T-helper 1 cell (primary cell): ENCODE measurements around the gene MYCN.

ENCODE experiments used
- DNase-seq, 5 donors: peaks; one replicate each; pipeline ENCODE4 v3.0.0-alpha.2; 2012 to 2020

MYCN gene

DNA sequence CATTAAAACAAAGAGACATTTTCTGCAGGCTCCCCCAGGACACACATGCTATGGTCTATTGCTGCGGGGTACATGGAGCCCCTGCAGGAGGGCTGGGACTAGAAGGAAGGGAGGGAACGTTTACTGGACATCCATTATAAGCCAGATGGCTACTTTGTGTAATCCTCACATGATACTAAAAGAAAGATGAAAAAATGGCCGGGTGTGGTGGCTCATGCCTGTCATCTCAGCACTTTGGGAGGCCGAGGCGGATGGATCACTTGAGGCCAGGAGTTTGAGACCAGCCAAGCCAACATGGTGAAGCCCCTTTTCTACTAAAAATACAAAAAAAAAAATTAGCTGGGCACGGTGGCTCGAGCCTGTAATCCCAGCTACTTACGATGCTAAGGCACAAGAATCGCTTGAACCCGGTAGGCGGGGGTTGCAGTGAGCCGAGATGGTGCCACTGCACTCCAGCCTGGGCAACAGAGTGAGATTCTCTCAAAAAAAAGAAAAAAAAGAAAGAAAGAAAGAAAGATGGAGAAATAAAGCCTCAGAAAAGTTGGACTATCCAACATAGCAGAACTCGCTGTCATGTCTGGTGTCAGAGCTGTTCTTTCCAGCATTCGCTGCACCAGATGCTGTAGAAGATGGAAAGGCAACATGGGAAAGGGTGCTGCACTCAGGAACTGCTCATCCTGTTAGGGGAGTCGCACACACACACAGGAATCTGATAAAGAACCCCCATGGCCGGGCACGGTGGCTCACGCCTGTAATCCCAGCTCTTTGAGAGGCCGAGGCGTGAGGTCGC, 7.8 kb upstream of the MYCN start:
- no peak for DNase-seq

DNA sequence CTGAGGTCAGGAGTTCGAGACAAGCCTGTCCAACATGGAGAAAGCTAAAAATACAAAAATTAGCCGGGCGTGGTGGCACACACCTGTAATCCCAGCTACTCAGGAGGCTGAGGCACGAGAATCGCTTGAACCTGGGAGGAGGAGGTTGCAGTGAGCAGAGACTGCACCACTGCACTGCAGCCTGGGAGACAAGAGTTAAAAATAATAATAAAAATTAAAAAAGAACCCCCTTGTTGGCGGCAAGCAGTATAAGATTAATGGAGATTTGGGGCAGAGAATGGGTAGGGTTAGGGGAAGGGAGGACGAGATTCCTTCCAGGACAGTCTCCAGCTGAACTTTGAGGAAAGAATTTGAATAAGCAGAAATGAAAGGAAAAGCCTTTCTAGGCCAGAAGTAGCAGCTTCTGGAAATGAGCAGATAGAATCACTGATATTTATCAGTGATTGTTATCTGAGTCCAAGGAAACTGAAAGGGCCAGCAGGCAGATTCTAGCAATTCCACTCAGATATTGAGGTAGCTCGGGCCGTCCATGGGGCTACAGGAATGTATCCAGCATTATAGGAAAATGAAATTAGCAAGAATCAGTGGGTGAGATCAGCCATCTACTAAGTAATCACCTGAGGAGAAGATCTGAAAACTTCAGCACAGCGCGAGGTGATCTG, 7.0 kb upstream of the MYCN start:
- DNase-seq = no peak

DNA sequence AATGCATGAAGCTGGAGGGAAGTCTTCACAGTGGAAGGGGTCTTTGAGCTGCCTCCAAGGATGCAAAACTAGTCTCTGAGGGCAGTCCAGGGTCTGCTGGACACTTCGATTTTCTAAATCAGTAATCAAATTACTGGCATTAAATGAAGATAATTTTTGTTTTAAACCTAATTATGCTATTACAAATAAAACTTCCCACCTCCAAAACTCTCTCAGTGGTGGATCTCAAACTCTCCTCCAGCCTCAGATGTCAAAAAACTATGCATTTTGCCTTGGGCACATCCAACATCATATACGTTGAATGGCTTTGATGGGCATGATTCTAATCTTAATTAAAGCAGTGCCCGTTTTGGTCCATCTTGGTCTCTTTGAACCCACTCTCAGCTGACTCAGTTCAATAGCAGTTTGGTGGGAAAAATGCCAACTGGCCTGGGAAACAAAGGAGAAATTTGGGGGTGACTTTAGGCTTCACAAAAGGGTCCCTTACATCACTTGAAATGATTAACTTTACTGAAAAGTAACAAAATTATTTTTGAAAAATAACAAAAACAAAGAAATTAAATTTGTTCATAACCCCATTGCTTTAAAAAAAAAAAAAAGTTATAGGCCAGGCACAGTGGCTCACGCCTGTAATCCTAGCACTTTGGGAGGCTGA, 5.9 kb upstream of the MYCN start:
- DNase-seq = no peak

DNA sequence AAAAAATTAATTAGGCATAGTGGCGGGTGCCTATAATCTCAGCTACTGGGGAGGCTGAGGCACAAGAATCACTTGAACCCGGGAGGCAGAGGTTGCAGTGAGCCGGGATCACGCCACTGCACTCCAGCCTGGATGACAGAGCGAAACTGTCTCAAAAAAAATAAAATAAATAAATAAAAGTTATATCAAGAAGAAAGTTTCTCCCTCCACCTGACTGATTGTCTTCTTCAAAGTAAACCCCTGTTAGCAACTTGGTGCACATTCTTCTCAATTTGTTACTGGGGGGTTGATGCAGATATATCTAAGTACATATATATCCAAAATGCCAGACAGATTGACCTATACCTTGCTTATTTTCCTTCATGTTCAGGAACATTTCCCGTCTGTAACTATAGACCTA, 5.2 kb upstream of the MYCN start:
- DNase-seq = no peak

DNA sequence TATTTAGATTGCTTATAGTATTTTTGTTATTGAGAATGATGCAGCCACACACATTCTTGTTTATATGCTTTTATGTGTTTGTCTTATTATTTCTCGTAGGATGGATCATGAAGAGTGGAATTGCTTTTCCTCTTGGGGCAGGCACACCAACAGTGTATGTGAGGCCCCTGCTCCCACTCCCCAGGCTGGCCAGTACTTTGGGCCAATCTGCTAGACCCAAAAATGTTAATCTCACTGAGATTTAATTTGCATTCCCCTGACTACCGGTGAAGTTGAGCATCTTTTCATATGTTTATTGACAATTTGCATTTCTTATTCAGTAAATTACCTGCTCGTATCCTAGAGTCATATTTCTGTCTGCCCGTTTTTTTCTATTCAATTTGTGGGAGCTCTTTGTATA, 4.7 kb upstream of the MYCN start:
- DNase-seq = no peak

DNA sequence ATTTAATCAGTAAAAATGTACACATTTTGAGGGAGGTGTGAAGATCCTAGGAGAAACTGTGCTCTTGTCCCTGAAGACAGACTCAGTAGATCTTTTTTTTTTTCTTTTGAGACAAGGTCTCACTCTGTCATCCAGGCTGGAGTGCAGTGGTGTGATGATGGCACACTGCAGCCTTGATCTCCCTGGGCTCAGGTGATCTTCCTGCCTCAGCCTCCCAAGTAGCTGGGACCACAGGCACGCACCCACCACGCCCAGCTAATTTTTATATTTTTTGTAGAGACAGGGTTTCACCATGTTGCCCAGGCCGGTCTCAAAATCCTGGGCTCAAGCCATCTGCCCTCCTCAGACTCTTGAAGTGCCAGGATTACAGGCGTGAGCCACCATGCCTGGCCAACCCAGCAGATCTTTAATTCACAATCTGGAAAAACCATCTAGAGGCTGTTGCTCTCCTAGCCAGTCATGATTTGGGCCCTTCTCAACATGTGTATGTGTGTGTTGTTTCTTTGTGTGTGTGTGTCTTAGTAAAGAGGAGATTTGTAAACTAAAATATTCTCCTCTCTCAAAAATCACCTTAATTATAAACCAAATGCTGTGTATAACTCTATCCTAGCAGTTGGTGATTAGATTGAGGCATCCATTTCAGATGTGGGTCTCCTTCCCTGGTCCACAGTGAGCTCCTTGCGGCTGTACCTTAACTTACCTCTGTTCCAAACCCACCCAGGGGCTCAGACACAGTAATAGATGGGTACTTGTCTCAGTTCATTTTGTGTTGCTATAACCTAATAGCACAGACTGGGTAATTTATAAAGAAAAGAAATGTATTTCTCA, 3.9 kb upstream of the MYCN start:
- DNase-seq = no peak

DNA sequence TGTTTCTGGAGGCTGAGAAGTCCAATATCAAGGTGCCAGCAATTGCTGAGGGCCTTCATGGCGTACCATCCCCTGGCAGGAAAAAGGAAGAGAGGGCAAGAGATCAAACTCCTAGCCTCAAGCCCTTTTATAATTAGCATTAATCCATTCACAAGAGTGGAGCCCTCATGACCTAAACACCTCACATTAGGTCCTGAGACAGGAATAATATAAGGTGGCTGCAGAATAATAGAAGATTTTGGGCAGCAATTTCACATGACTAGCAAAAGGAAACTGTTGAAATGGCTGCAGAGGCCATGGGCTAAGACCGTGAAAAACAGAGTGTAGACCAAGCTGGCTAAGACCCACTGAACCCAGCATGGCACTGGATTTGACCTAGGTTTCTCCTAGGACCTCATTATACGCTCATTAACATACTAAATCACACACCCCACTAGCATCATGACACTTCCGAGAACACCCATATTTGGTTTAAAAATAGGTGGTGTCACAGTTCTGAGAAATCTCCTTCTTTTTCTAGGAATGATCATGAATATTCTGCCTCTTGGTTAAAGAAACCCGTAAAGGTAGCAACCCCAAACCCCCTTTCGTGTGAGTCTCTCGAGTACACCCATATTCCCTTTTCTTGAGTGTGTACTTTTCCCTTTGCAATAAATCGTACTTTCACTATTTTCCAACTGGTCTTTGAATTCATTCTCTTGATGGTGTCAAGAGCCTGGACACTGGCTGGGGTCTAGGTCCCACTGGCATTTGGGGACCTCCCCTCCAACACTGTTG, 3.1 kb upstream of the MYCN start:
- no peak for DNase-seq

DNA sequence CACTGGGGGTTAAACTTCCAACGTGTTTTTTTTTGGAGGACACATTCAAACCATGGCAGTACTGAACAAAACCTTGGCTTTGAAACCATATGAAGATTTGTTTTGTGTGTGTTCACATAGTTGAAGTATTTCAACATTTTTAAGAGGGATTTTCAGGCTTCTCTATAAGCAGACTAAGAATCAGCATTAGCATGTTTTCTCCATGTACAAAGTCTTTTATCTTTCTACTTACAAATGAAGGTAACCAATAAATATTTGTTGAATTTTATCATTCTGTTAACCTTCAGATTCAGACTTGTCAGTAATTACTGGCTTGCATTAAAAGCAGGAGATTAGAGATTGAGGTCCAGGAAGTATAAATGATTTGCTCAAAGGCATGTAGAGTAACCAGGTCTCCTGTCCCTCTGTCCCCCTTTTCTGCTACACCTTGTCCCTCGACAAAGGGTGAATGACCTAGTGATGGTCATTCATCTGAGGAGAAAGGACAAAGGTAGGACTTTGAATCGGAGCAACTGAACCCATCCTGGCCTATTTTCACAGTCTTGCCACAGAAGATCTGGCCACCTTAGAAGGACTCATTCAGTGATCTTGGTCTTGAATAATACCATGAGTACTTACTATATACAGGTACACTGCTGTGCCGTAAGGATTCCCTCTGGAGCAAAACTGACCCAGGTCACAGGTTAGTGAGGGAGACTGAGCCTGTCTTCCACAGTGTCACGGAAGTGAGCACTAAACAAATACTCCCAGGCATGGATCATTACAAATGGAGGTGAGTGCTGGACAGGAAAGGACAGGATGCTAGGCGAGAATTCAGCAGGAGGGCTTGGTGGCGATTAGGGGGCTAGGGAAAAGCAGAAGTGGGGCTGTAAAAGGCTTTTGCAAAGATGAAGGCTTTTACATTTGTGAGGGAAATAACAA, 2.2 kb upstream of the MYCN start:
- no peak for DNase-seq

DNA sequence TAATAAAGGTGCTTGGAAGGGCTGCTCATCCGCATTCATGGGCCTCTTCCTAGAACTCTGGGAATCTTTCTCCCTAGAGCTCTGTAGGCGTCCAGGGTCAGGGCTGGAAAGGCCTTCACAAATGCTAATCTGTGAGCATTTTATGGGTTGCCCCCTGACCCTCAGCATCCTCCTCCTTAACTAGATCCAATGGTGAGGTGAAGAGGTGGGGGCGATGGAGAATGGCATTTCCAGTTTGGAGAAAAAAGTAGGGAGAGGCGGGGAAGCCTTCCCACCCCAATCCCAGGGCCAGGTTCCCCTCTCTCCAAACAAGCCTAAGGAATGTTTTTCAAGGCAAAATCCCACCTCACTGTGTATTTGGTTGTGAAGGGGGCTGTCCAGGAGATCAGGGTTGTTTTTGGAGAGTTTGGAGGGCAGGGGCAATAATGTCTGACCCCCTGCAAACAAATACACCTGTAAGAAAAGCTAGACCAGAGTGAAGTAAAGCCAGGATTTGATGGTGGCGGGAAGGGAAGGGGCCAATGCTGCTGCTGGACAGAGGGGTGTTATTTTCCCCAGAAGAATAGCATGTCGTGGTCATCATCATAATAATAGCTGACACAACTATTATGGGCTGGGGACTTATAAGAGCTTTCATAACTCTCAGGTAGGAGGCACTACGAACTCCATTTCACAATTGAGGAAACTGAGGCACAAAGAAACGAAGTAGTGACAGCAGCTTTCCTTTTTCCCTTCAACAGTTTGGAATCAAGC, 1.4 kb upstream of the MYCN start:
- no peak for DNase-seq

DNA sequence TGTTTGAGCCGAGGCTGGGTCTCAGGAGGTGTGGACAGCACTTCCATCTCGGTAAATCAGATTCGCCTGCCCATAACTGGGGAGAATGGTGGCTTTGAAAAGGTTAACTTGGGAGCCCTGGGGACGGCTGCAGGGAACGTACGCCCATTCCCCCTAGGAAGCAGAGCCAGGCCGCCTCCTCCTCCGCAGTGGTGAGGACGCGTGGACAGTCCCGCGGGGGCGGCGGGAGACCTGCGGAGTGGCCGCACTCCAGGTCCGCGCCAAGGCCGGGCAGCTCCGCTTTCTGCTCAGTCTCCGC, 845 bp upstream of the MYCN start:
- DNase-seq = peak in 1 of 5 donors; percentile 17

DNA sequence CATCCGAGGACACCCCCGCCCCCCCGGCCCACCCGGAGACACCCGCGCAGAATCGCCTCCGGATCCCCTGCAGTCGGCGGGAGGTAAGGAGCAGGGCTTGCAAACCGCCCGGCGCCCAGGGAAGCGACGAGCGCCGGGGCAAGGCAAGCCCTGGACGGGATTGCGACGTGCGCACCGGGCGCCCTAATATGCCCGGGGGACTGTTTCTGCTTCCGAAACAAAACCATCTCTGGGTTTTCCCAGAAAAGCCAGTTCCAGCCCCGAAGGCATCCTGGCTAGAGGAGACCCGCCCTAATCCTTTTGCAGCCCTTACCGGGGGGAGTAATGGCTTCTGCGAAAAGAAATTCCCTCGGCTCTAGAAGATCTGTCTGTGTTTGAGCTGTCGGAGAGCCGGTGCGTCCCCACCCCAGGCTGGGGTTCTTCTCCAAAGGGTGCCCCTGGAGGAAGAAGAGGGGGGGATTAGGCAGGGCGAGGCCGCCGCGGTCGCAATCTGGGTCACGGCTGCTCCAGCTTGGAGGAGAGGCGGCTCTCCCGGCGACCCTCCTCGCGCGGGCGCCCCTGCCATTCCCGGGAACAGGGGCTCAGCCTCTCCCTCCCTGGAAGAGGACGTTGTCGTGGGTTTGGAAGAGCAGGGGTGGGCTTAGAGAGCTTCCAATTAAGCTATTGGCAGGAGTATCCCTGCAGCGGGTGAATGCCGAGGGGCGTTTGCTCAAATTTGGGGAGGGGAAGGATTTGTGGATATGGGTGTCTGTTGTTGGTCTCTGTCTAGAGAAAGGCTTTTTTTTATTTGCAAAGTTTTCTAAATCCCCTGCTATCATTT, 521 bp downstream of the MYCN start:
- no peak for DNase-seq

DNA sequence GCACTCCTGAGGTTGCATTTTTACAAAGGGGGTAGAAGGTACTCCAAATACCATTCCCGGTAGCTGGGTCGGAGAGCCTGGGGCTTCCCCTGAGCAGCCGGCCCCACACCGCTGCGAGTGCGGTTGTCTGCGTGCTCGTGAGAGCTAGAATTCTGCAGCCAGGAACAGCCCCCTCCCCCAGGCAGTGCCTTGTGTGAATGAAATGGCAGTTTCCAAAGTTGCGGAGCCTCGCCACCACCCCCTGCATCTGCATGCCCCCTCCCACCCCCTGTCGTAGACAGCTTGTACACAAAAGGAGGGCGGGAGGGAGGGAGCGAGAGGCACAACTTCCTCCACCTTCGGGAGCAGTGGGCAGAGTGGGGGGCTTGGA, 1.1 kb downstream of the MYCN start:
- no peak for DNase-seq

DNA sequence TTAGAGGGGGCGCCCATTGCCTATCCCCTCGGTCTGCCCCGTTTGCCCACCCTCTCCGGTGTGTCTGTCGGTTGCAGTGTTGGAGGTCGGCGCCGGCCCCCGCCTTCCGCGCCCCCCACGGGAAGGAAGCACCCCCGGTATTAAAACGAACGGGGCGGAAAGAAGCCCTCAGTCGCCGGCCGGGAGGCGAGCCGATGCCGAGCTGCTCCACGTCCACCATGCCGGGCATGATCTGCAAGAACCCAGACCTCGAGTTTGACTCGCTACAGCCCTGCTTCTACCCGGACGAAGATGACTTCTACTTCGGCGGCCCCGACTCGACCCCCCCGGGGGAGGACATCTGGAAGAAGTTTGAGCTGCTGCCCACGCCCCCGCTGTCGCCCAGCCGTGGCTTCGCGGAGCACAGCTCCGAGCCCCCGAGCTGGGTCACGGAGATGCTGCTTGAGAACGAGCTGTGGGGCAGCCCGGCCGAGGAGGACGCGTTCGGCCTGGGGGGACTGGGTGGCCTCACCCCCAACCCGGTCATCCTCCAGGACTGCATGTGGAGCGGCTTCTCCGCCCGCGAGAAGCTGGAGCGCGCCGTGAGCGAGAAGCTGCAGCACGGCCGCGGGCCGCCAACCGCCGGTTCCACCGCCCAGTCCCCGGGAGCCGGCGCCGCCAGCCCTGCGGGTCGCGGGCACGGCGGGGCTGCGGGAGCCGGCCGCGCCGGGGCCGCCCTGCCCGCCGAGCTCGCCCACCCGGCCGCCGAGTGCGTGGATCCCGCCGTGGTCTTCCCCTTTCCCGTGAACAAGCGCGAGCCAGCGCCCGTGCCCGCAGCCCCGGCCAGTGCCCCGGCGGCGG, 1.7 kb downstream of the MYCN start:
- no peak for DNase-seq

DNA sequence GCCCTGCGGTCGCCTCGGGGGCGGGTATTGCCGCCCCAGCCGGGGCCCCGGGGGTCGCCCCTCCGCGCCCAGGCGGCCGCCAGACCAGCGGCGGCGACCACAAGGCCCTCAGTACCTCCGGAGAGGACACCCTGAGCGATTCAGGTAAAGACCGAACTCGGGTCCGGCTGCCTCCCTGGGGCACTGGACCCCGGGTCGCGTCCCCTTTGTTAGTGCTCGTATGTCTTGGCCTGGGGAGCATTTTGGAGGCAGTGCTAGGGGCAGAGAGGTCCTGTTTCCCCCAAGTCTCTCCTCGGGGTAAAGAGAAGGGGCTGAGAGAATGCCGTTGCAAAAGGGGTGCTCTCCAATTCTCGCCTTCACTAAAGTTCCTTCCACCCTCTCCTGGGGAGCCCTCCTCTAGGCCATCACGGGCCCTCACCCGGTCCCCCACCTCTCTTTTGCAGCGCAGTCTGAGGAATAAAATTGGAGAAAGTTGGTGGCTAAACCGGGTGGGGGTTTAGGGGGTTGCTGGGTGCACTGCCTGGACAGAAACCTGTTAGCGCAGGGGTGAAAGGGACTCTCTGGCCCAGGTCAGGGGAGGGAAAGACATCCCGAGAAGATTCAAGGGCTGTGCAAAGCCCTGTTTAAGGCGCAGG, 2.5 kb downstream of the MYCN start:
- DNase-seq = no peak

DNA sequence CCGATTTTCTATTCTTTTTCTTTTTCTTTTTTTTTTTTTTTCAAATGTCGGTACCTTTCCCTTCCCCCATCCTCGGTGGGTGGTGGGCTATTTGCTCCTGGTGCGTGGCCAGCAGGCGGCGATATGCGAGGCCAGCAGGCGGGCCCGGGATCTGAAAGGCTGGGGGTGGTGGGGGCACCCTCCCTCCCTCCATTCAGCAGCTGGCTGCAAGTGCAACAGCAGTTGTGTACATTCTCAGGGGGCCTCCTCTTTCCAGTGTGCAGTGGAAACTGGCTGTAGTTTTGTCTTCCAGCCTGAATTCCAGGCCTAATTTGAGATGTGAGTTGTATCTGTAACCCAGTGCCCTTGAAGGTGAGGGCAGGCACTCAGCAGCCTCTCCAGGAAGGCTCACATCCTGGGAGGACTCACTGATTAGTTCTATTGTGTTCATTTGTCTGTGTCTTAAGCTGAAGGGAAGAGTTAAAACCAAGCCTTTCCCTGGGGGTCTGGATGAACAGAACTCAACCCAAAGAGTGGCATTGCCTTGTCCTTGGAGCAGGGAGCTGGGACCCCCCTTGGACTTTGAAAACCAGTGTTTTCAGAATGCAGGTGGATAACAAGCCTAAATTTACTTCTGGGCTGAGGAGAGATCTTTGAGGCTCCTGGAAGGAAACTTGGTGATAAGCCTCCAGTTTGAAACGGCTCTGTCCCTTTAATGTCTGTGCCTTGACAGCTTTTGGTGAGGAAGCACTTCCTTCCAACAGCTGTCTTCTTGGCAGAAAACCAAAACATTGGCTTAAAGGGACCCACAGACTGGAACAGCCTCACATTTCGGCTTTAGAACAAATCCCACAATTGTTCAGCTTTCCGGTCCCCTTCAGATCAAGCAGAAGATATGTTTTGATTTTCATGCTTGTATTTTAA, 3.3 kb downstream of the MYCN start:
- no peak for DNase-seq

DNA sequence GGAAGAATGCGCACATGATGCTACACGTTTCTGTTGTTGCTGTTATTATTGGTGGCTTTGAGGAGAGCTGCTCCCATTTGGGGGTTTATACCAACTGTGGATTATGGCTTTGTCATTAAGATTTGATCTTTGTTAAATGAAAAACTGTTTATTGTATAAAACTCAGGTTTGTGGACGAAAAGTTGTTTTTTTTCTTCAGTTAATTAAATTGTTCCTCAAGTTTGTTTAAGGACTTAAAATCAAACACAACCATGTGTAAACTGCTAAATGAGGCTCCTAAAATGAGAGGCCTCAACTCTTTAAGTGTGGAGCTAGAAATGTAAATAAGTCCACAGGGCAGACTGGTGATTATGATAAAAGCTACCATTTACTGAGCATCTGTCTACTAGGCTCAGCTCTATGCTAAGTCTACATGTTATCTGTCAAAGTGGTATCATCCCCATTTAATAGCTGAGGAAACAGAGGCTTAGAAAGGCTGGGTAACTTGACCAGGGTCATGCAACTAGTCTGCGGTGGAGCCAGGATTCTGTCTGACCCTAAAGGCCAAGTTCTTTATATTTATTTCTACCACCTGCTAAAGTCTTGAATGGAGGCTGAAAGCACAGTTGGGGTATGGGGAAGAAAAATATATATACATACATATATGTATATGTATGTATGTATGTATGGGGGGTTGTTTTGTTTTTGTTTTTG, 4.1 kb downstream of the MYCN start:
- DNase-seq = no peak
